GM12878 (cell line): ENCODE data around the gene BACE2. TPM values are rescaled to one million over a fixed set of nuclear protein-coding genes. Genes with fewer than 3 reads are reported as not detected.

Source experiments
- ATAC-seq: fragments of 200-7000 bp; cut with Tn5 transposase; 3 replicates; pipeline ENCODE4 v1.9.1; 2020; ENCODE audit warnings: mild to moderate bottlenecking, moderate library complexity
- Bru-seq: library from RNA; stranded (reverse); fragments of 400-500 nt; gene quantifications from one replicate; lab custom pipeline; 2021; lab: Mats Ljungman, UMichigan
- BruChase-seq, 2 experiments: library from RNA; stranded (reverse); fragments of 400-500 nt; gene quantifications; one replicate each; lab custom pipeline; 2021; lab: Mats Ljungman, UMichigan
- BruUV-seq: library from RNA; stranded (reverse); fragments of 400-500 nt; replicated peaks from 2 replicates; lab custom pipeline; 2021; lab: Mats Ljungman, UMichigan
- CTCF ChIA-PET: fragments of 300-600 bp; sonication (Branson Sonifier 250); formaldehyde crosslinking; extraction: SDS; loops from one replicate; lab custom pipeline; 2021; ENCODE audit warnings: inconsistent platforms; lab: Yijun Ruan, JAX
- POLR2A ChIA-PET: fragments of 350-600 bp; formaldehyde crosslinking; extraction: SDS; loops from one replicate; lab custom pipeline; 2021; ENCODE audit warnings: inconsistent platforms; lab: Charles Lee
- RAD21 ChIA-PET: fragments of 300-600 bp; sonication (Branson Sonifier 250); formaldehyde crosslinking; loops from one replicate; lab custom pipeline; 2023; ENCODE audit warnings: antibody characterized with exemption; ENCODE audit not compliant: unreplicated experiment; lab: Charles Lee
- SMC1A ChIA-PET: fragments of 300-600 bp; sonication (Branson Sonifier 250); formaldehyde crosslinking; loops from one replicate; lab custom pipeline; 2023; ENCODE audit not compliant: unreplicated experiment, uncharacterized antibody; lab: Charles Lee
- DNase-seq: peaks from one replicate; pipeline ENCODE4 v3.0.0-alpha.2; 2011; ENCODE audit warnings: low read depth, low spot score
- FAIRE-seq: peaks from 3 replicates; lab custom pipeline; 2011; peaks lifted over from hg19 to GRCh38; lab: Jason Lieb, UNC
- H2AFZ ChIP-seq: 2 replicates; pipeline ENCODE4 v1.6.0; 2011; ENCODE audit warnings: low read depth, low read length, control low read depth; ENCODE audit not compliant: control insufficient read depth
- H3K27ac ChIP-seq: 2 replicates; pipeline ENCODE4 v1.5.1; 2011; ENCODE audit warnings: control low read depth; ENCODE audit not compliant: control insufficient read depth, insufficient read depth
- H3K27me3 ChIP-seq, 2 experiments: replicated peaks in 1 of 2; 2 replicates each; pipeline versions ENCODE4 v1.6.0 to v1.6.1; 2011; ENCODE audit warnings: low read length in 1 of 2; ENCODE audit not compliant: control insufficient read depth in 2 of 2, insufficient read depth in 2 of 2
- H3K36me3 ChIP-seq, 2 experiments: 2 replicates each; pipeline ENCODE4 v1.5.1; 2011; ENCODE audit warnings: low read length in 1 of 2; ENCODE audit not compliant: control insufficient read depth in 2 of 2, insufficient read depth in 2 of 2
- H3K4me1 ChIP-seq: 2 replicates; pipeline ENCODE4 v1.6.1; 2011; ENCODE audit warnings: mild to moderate bottlenecking, low read length, moderate library complexity, mixed read lengths; ENCODE audit not compliant: control insufficient read depth, insufficient read depth
- H3K4me2 ChIP-seq: 2 replicates; pipeline ENCODE4 v1.6.0; 2011; ENCODE audit warnings: control low read depth; ENCODE audit not compliant: control insufficient read depth, insufficient read depth
- H3K4me3 ChIP-seq: fragments of 200-600 bp; sonication (generic); 2 replicates; pipeline ENCODE4 v1.5.1; 2016
- H3K79me2 ChIP-seq: 2 replicates; pipeline ENCODE4 v1.6.0; 2011; ENCODE audit warnings: low read length; ENCODE audit not compliant: control insufficient read depth, insufficient read depth
- H3K9ac ChIP-seq: 2 replicates; pipeline ENCODE4 v1.8.0; 2011; ENCODE audit warnings: low read length, control low read depth, mixed read lengths; ENCODE audit not compliant: control insufficient read depth, insufficient read depth
- H3K9me3 ChIP-seq: replicated peaks from 3 replicates; pipeline ENCODE4 v1.5.1; 2011; ENCODE audit warnings: mild to moderate bottlenecking, low read length; ENCODE audit not compliant: control insufficient read depth, insufficient read depth
- H4K20me1 ChIP-seq: 2 replicates; pipeline ENCODE4 v1.6.0; 2011; ENCODE audit not compliant: control insufficient read depth, insufficient read depth
- ATF7 ChIP-seq: fragments of 450-650 bp; IDR thresholded peaks from 2 replicates; pipeline ENCODE4 v1.6.1; 2016; ENCODE audit warnings: low read depth, mild to moderate bottlenecking
- BRCA1 ChIP-seq: IDR thresholded peaks from 2 replicates; pipeline ENCODE4 v1.6.1; 2011; ENCODE audit warnings: low read depth, low read length, improper control_type of control experiment
- HDAC6 ChIP-seq: fragments of 200-600 bp; sonication (generic); IDR thresholded peaks from one replicate; pipeline ENCODE4 v1.8.0; 2017; ENCODE audit warnings: antibody characterized with exemption; ENCODE audit not compliant: unreplicated experiment
- IKZF1 ChIP-seq: fragments of 450-650 bp; conservative IDR thresholded peaks from 2 replicates; pipeline ENCODE4 v1.6.1; 2017; ENCODE audit warnings: antibody characterized with exemption, mild to moderate bottlenecking
- KAT2A ChIP-seq: conservative IDR thresholded peaks from 2 replicates; pipeline ENCODE4 v1.6.1; 2011; ENCODE audit warnings: low read depth, low read length; ENCODE audit not compliant: control insufficient read depth
- MYB ChIP-seq: fragments of 150-350 bp; IDR thresholded peaks from 2 replicates; pipeline ENCODE4 v1.6.1; 2014; ENCODE audit warnings: mild to moderate bottlenecking, low read depth, low read length, borderline replicate concordance
- NR2F1 ChIP-seq: fragments of 450-650 bp; conservative IDR thresholded peaks from 2 replicates; pipeline ENCODE4 v1.6.1; 2017; ENCODE audit warnings: mild to moderate bottlenecking
- RFX5 ChIP-seq: IDR thresholded peaks from 2 replicates; pipeline ENCODE4 v1.6.1; 2011; ENCODE audit warnings: low read depth, low read length, improper control_type of control experiment
- SMC3 ChIP-seq: IDR thresholded peaks from 2 replicates; pipeline ENCODE4 v1.6.1; 2011; ENCODE audit warnings: low read length, improper control_type of control experiment, borderline replicate concordance
- TCF12 ChIP-seq: IDR thresholded peaks from 2 replicates; pipeline ENCODE4 v1.6.1; 2011; ENCODE audit warnings: low read depth, mild to moderate bottlenecking, low read length
- WRNIP1 ChIP-seq: IDR thresholded peaks from 2 replicates; pipeline ENCODE4 v1.6.1; 2011; ENCODE audit warnings: low read depth, low read length, improper control_type of control experiment, borderline replicate concordance
- WGBS: methylation state at CpG from one replicate; pipeline ENCODE4 v1.1.6; 2016; ENCODE audit warnings: low lambda C conversion rate; ENCODE audit not compliant: insufficient replicate concordance, insufficient coverage; ENCODE audit errors: missing lambda C conversion rate; 5-methylcytosine and 5-hydroxymethylcytosine counted together
- in situ Hi-C: fragments of 300-500 bp; cut with MboI; formaldehyde crosslinking; loops from 9 replicates; pipeline ENCODE4 v1.14.3; 2018; ENCODE audit warnings: mixed read lengths
- intact Hi-C: fragments of 100-400 bp; cut with micrococcal nuclease; formaldehyde crosslinking; loops from one replicate; pipeline ENCODE4 v1.14.2; 2022; ENCODE audit not compliant: unreplicated experiment
- long read RNA-seq, 2 experiments: library from polyadenylated mRNA; unstranded; transcript quantifications; one replicate each; pipeline ENCODE4 v2.0.0, GENCODE V29; 2019 to 2020
- polyA minus RNA-seq, 3 experiments: library from RNA; depleted of rRNA, polyadenylated mRNA; stranded (reverse); fragments of >200 nt; gene quantifications; 2 replicates each; pipeline ENCODE4 v1.2.3, GENCODE V29; 2011
- polyA plus RNA-seq, 11 experiments: library from polyadenylated mRNA; depleted of rRNA in 4 of 11; unstranded in 6 of 11; stranded (reverse) in 5 of 11; fragments of >200 nt; fragmentation: Nextera tagmentation in 4 of 11; fragmentation: Illumina TruSeq in 1 of 11; extraction: Ambion mirVana in 4 of 11; extraction: Trizol in 1 of 11; gene quantifications; 1 replicate in 1 of 11; 2 replicates in 10 of 11; pipeline versions ENCODE4 v1.2.1 to v1.2.3, GENCODE V29; 2011 to 2016; ENCODE audit warnings: inconsistent platforms in 2 of 11, missing spikeins in 2 of 11, low read depth in 1 of 11
- total RNA-seq, 4 experiments: library from RNA; depleted of rRNA in 3 of 4; stranded (reverse); fragments of >200 nt in 3 of 4; fragmentation: Illumina TruSeq in 1 of 4; extraction: Trizol in 1 of 4; gene quantifications; 2 replicates each; pipeline versions ENCODE4 v1.2.1 to v1.2.3, GENCODE V29; 2013 to 2021
- TF ChIP-seq, protein P1 (sequence below), 3 experiments: IDR thresholded peaks in 2 of 3; conservative IDR thresholded peaks in 1 of 3; 2 replicates each; pipeline ENCODE4 v1.5.1; 2011; ENCODE audit warnings: low read depth in 3 of 3, low read length in 3 of 3, mild to moderate bottlenecking in 3 of 3, control low read depth in 2 of 3, moderate library complexity in 2 of 3, inconsistent platforms in 1 of 3, mixed read lengths in 1 of 3; ENCODE audit not compliant: control insufficient read depth in 2 of 3, insufficient read depth in 1 of 3; ENCODE audit errors: extremely low read depth in 1 of 3

Gene BACE2
- 0.15 TPM in 1 of 2 replicates, not detected in the other for total RNA-seq (2013; cell fraction: nucleolus; rRNA removed)
- total RNA-seq (2014; rRNA removed) (0.05 TPM in 1 of 2 replicates, not detected in the other), total RNA-seq (2014; rRNA removed; fragmentation: Illumina TruSeq; extraction: Trizol) (not detected in 2 replicates), total RNA-seq (2021) (0.08 and 0.18 TPM in 2 replicates), polyA plus RNA-seq (2011; rRNA removed) (0.69 and 0.86 TPM in 2 replicates), polyA plus RNA-seq (2014; fragmentation: Illumina TruSeq; extraction: Trizol) (0.04 TPM in 1 of 2 replicates, not detected in the other), polyA plus RNA-seq (2014; fragmentation: Nextera tagmentation; extraction: Ambion mirVana) (under 1 TPM; 0.04 to 0.31 TPM), polyA plus RNA-seq (2014; rRNA removed) (0.30 TPM in 1 of 2 replicates, not detected in the other), polyA plus RNA-seq (2016; fragmentation: Nextera tagmentation; extraction: Ambion mirVana) (not detected), polyA minus RNA-seq (2011; rRNA and poly(A)+ RNA removed) (0.29 and 0.46 TPM in 2 replicates), Bru-seq, nascent RNA (percentile 14 among the genes with signal in this experiment), BruChase-seq, experiment 1, labeled RNA remaining after a 6-hour chase (percentile 20 among the genes with signal in this experiment), BruChase-seq, experiment 2, labeled RNA remaining after a 2-hour chase (percentile 20 among the genes with signal in this experiment)
- 0.60 TPM for polyA plus RNA-seq (2011; ENCODE audit: low read depth)
- polyA plus RNA-seq (2011; cell fraction: cytosol; rRNA removed), result 0.50 and 0.76 TPM in 2 replicates
- 0.51 and 0.73 TPM in 2 replicates for polyA plus RNA-seq (2011; cell fraction: nucleus; rRNA removed)
- 0.37 and 0.81 TPM in 2 replicates for polyA plus RNA-seq (2012)
- polyA minus RNA-seq (2011; cell fraction: cytosol; rRNA and poly(A)+ RNA removed), result 1.1 TPM in 1 of 2 replicates, not detected in the other
- 0.24 and 0.48 TPM in 2 replicates for polyA minus RNA-seq (2011; cell fraction: nucleus; rRNA and poly(A)+ RNA removed)
- long read RNA-seq, experiment 1, result 0 reads
- long read RNA-seq, experiment 2, result 0 reads

DNA sequence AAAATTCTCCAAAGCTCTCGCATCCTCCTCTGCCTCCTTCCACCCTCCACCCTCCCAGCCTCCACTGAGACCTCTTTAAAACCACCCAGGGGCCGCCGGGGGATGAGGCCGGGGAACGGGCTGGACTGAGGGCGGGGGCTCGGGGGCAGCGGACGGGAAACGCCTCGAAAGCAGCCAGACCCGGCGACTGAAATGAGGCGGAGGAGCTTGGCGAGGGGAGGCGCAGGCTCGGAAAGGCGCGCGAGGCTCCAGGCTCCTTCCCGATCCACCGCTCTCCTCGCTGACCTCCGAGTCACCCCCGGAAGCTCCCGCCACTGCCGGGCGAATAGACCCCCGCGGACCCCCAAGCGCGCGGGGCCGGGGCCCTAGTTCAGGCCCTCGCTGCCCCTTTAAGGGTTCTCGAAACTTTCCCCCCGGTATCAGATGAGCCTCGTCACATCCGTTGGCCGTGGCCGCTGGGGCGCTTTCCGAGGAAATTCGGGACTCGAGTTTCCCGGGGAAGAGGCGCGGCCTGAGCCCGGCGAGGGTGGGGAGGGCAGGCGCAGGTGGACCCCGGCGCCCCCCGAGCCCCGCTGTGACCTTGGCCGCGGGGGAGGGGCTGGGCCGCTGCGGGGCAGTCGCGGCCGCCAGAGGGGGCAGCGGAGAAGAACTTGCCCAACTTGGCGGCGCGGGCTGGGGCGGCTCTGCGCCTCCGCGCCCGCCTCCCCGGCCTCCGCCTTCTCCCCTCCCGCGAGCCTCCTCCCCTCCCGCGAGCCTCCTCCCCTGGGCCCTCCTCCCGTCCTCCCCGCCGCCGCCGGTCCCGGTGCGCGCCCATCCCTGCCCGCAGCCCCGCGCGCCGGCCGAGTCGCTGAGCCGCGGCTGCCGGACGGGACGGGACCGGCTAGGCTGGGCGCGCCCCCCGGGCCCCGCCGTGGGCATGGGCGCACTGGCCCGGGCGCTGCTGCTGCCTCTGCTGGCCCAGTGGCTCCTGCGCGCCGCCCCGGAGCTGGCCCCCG is at the start of gene BACE2:
TSS of gene BACE2 (plus strand) at position 813 of the 995 bp plus-strand sequence. CDS start at position 917, 104 bp downstream.
- Histone ChIP-seq H4K20me1 (no peaks in the 10 kb centered on the region), H3K9ac (no peak within 1 kb of the TSS; the same call in 1 of the 2 replicates), H3K79me2 (no peaks in the 10 kb centered on the region)
- DNase-seq, result no peak
- FAIRE-seq, result no peak
- peak; percentile 86 for ATAC-seq
- WGBS, result 1% methylated on average over 55 of the region's 111 CpGs
- POLR2A ChIA-PET, result no interaction called here
- TF ChIP-seq ATF7 (no peak), RFX5 (no peak), WRNIP1 (no peak), SMC3 (no peak), HDAC6 (peak; percentile 21), IKZF1 (no peak), TCF12 (no peak), KAT2A (no peak), NR2F1 (peak; percentile 66), BRCA1 (no peak), MYB (no peak)
- TF ChIP-seq, protein P1, sequence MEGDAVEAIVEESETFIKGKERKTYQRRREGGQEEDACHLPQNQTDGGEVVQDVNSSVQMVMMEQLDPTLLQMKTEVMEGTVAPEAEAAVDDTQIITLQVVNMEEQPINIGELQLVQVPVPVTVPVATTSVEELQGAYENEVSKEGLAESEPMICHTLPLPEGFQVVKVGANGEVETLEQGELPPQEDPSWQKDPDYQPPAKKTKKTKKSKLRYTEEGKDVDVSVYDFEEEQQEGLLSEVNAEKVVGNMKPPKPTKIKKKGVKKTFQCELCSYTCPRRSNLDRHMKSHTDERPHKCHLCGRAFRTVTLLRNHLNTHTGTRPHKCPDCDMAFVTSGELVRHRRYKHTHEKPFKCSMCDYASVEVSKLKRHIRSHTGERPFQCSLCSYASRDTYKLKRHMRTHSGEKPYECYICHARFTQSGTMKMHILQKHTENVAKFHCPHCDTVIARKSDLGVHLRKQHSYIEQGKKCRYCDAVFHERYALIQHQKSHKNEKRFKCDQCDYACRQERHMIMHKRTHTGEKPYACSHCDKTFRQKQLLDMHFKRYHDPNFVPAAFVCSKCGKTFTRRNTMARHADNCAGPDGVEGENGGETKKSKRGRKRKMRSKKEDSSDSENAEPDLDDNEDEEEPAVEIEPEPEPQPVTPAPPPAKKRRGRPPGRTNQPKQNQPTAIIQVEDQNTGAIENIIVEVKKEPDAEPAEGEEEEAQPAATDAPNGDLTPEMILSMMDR (IDR thresholded peaks at IDR 0.05 in 2 of 3, conservative IDR thresholded peaks at IDR 0.05 in 1 of 3; ENCODE audit: control insufficient read depth in 2 of 3, extremely low read depth in 1 of 3, insufficient read depth in 1 of 3, low read depth in 3 of 3, low read length in 3 of 3), result peak in 2 of 3 experiments; percentile 33 to 39; a peak in 3 of 6 replicates
- TF ChIP-seq, all 136 proteins: peak for 3
- no TSS peak for BruUV-seq
- in situ Hi-C loops, result no loop called here
- Histone ChIP-seq H2AFZ (peak within 1 kb of the TSS; percentile 61), H3K27ac (no peak within 1 kb of the TSS), H3K4me1 (no peaks in the 10 kb centered on the region), H3K27me3 (peaks cover 0 to 7% of the 10 kb centered on the region in 2 experiments), H3K36me3 (no peaks in the 10 kb centered on the region), H3K9me3 (no peaks in the 10 kb centered on the region), H3K4me2 (peak within 1 kb of the TSS; percentile 63), H3K4me3 (peak within 1 kb of the TSS; percentile 61; the same call in 1 of the 2 replicates)
- SMC1A ChIA-PET, result no interaction called here
- RAD21 ChIA-PET, result no interaction called here
- CTCF ChIA-PET, result no interaction called here
- intact Hi-C loops, result no loop called here
